Heart left ventricle (tissue), 16 donors: ENCODE measurements around the gene PCMT1. TPM values are rescaled to one million over a fixed set of nuclear protein-coding genes. Genes with fewer than 3 reads are reported as not detected.
"Not testable (repeated sequence)": the region's sequence is repeated elsewhere in the genome, so short reads cannot be mapped to it uniquely, and the experiment has no call there.

Experiments used
- ATAC-seq, 4 donors: fragments of 200-7000 bp; cut with Tn5 transposase; one replicate each; pipeline ENCODE4 v1.9.1; 2020 to 2022; ENCODE audit warnings: moderate library complexity in 4 of 4, mild to moderate bottlenecking in 3 of 4, moderate number of reproducible peaks in 1 of 4
- DNase-seq, 5 donors: peaks; one replicate each; pipeline ENCODE4 v3.0.0-alpha.2; 2020
- H3K27ac ChIP-seq, 12 donors: fragments of 200-600 bp; sonication (generic) in 4 of 12; one replicate each; pipeline versions ENCODE4 v1.5.0 to v1.8.0; 2016 to 2022; ENCODE audit warnings: mild to moderate bottlenecking in 2 of 12
- H3K27me3 ChIP-seq, 9 donors: fragments of 200-600 bp; sonication (generic) in 2 of 9; one replicate each; pipeline versions ENCODE4 v1.5.1 to v1.8.0; 2016 to 2022; ENCODE audit warnings: mild to moderate bottlenecking in 3 of 9
- H3K36me3 ChIP-seq, 9 donors: fragments of 200-600 bp; sonication (generic) in 2 of 9; one replicate each; pipeline versions ENCODE4 v1.5.0 to v1.8.0; 2018 to 2022; ENCODE audit warnings: mild to moderate bottlenecking in 2 of 9
- H3K4me1 ChIP-seq, 12 donors: fragments of 200-600 bp; sonication (generic) in 4 of 12; one replicate each; pipeline versions ENCODE4 v1.5.0 to v1.8.0; 2016 to 2022; ENCODE audit warnings: mild to moderate bottlenecking in 3 of 12
- H3K4me3 ChIP-seq, 12 donors: fragments of 200-600 bp; sonication (generic) in 4 of 12; one replicate each; pipeline versions ENCODE4 v1.5.0 to v1.8.0; 2017 to 2022; ENCODE audit warnings: mild to moderate bottlenecking in 9 of 12, moderate library complexity in 4 of 12
- H3K9me3 ChIP-seq, 12 donors: fragments of 200-600 bp; sonication (generic) in 4 of 12; one replicate each; pipeline versions ENCODE4 v1.5.0 to v1.8.0; 2016 to 2022; ENCODE audit warnings: mild to moderate bottlenecking in 1 of 12
- POLR2A ChIP-seq, 2 donors: fragments of 450-650 bp; IDR thresholded peaks; one replicate each; pipeline ENCODE4 v1.6.1; 2017; ENCODE audit warnings: antibody characterized with exemption in 2 of 2, mild to moderate bottlenecking in 2 of 2, moderate library complexity in 2 of 2
- WGBS, 4 donors: extraction: QIAGEN DNeasy Blood & Tissue Kit in 2 of 4; methylation state at CpG; one replicate each; pipeline versions ENCODE4 v1.1.5 to v1.1.7; 2013 to 2018; 5-methylcytosine and 5-hydroxymethylcytosine counted together
- intact Hi-C, 10 donors: fragments of 100-400 bp; cut with DNase I; formaldehyde crosslinking; loops; one replicate each; pipeline versions ENCODE4 v1.11.1 to v1.14.2; 2022
- polyA plus RNA-seq, 2 donors: library from polyadenylated mRNA; stranded (reverse); fragments of 200-250 nt; gene quantifications; one replicate each; pipeline ENCODE4 v1.2.3, GENCODE V29; 2013
- total RNA-seq, 9 donors: library from RNA; depleted of rRNA in 2 of 9; stranded (reverse); fragments of >200 nt in 2 of 9; fragmentation: NEBNext Ultra II Directional in 3 of 9; extraction: Animal tissue kit (Norgen Biotek cat#: 25700) in 3 of 9; gene quantifications; one replicate each; pipeline versions ENCODE4 v1.1.0 to v1.2.4, GENCODE V29; 2016 to 2023
- TF ChIP-seq, protein P1 (sequence below), 12 donors: fragments of 200-600 bp; sonication (generic) in 4 of 12; IDR thresholded peaks; one replicate each; pipeline versions ENCODE4 v1.5.0 to v1.8.0; 2018 to 2022; ENCODE audit warnings: antibody characterized with exemption in 12 of 12, mild to moderate bottlenecking in 5 of 12
- donor health status: ischemic (EF 13 %, LVEDD 7.1; RV severe dilation, severe dysfunction).
- donor health status: healthy with polysubstance abuse.
- donor health status: DM: no; HTN: yes; CAD: no.
- donor health status: DM: no; HTN: no; CAD: no.
- donor health status: ischemic (EF 25% LVEDD 6.9; RV normal size, moderate dysfunction).
- donor health status: ischemic (EF 25% LVEDD 5.7; RV mildly dilated, moderate dysfunction).
- donor health status: healthy.
- donor health status: DM: yes; HTN: yes; CAD: no.
- donor health status: ischemic (EF 35%, LVEDD 5.7; RV mildly dilated, moderate dysfunction).
- donor health status: nonischemic (EF 11% LVEDD 7.7; RV severe dilation, severe dysfunction).
- donor health status: DM: yes; HTN: yes; CAD: no.
- donor health status: PGD.
- donor health status: ischemic (EF 29% LVEDD 5.4; RV normal size, mild dysfunction).
- donor health status: nonischemic (EF 23%, LVEDD 6.1; RV moderate dilation, normal function).

The PCMT1 gene
- total and polyA plus RNA-seq, 11 donors = 72.2 to 243 (median 164) TPM

DNA sequence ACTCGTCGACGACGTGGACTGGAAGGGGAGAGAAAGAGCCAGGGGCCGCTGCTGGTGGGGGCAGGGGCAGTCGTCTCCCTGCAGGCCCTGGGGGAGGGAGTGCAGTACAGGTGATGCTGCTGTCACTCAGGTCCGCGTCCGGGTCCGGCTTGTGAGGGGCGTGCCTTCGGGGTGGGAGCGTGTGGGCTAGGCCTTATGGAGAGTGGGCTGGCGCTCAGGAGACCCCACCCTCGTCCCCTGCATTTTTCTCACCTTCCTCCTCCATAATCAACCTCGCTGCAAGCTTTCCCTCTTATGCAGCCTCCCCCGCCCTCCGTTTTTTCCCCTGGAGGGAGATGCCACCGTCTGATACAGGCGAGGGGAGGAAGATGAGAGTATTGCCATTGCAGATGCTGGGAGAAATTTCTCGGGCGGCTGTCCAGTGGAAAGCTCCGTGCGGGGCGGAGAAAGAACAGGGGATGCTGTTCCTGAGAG is 632 bp downstream of the PCMT1 start:
- intact Hi-C loops = no loop called here
- H3K4me1 ChIP-seq = peaks cover 0 to 63% (median 35%) of the 10 kb centered on the region in 12 donors
- no peaks in the 10 kb centered on the region for H3K9me3 ChIP-seq
- H3K27me3 ChIP-seq = no peaks in the 10 kb centered on the region
- peak overlapping the region; percentile 65 to 100 (median 89) for H3K4me3 ChIP-seq
- TF ChIP-seq, protein P1, sequence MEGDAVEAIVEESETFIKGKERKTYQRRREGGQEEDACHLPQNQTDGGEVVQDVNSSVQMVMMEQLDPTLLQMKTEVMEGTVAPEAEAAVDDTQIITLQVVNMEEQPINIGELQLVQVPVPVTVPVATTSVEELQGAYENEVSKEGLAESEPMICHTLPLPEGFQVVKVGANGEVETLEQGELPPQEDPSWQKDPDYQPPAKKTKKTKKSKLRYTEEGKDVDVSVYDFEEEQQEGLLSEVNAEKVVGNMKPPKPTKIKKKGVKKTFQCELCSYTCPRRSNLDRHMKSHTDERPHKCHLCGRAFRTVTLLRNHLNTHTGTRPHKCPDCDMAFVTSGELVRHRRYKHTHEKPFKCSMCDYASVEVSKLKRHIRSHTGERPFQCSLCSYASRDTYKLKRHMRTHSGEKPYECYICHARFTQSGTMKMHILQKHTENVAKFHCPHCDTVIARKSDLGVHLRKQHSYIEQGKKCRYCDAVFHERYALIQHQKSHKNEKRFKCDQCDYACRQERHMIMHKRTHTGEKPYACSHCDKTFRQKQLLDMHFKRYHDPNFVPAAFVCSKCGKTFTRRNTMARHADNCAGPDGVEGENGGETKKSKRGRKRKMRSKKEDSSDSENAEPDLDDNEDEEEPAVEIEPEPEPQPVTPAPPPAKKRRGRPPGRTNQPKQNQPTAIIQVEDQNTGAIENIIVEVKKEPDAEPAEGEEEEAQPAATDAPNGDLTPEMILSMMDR (IDR thresholded peaks at IDR 0.05) = no peak
- TF ChIP-seq POLR2A (IDR thresholded peaks at IDR 0.05) = no peak
- ATAC-seq = peak in 3 of 4 donors; percentile 0 to 43 (median 36)
- WGBS, 4 donors = 0 to 1% (median 1%) methylated on average over 13 to 25 of the region's 25 CpGs
- H3K36me3 ChIP-seq = no peaks in the 10 kb centered on the region
- DNase-seq = peak; percentile 45 to 78 (median 55)
- H3K27ac ChIP-seq = peak overlapping the region; percentile 49 to 96 (median 90)

DNA sequence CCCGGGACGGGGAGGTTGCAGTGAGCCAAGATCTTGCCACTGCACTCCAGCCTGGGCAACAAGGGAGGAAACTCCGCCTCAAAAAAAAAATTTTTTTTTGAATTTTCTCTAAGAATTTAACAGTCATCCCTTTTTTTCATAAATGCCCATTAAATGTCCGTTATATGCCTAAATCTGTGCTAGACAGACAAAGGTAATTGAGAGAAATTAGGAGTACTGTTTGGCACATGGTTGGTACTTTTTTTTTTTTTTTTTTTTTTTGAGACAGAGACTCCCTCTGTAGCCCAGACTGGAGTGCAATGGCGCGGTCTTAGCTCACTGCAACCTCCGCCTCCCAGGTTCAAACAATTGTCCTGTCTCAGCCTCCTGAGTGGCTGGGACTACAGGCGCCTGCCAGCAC is 1.7 kb downstream of the PCMT1 start:
- H3K4me3 ChIP-seq = peak overlapping the region in 8 of 12 donors; percentile 66 to 100 (median 90)
- ATAC-seq (no peak), DNase-seq (no peak)
- no peaks in the 10 kb centered on the region for H3K27me3 ChIP-seq
- no peaks in the 10 kb centered on the region for H3K36me3 ChIP-seq
- H3K9me3 ChIP-seq = no peaks in the 10 kb centered on the region
- peaks cover 0 to 64% (median 38%) of the 10 kb centered on the region in 12 donors for H3K4me1 ChIP-seq
- 77 to 96% (median 80%) methylated on average over 8 of the region's 8 CpGs for WGBS, 4 donors
- intact Hi-C loops = no loop called here
- H3K27ac ChIP-seq = peak overlapping the region in 1 of 12 donors; percentile 93
- no peak for TF ChIP-seq POLR2A (IDR thresholded peaks at IDR 0.05)
- TF ChIP-seq, protein P1 (IDR thresholded peaks at IDR 0.05) = no peak

DNA sequence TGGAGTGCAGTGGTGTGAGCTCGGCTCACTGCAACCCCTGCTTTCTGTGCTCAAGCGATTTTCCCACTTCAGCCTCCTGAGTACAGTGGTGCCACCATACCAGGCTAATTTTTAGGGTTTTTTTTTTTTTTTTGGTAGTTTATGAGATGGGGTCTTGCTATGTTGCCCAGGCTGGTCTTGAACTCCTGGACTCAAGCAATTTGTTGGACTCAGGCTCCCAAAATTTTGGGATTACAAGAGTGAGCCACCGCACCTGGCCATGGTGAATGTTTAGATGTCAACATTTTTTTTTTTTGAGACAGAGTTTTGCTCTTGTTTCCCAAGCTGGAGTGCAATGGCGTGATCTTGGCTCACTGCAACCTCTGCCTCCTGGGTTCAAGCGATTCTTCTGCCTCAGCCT is 2.4 kb downstream of the PCMT1 start:
- H3K36me3 ChIP-seq, H3K4me3 ChIP-seq, H3K9me3 ChIP-seq, intact Hi-C loops, ATAC-seq, H3K27me3 ChIP-seq, DNase-seq: not testable (repeated sequence)
- H3K27ac ChIP-seq = peak overlapping the region in 1 of 12 donors; percentile 35
- peaks cover 0 to 58% (median 35%) of the 10 kb centered on the region in 12 donors for H3K4me1 ChIP-seq
- WGBS, 4 donors = 92 to 97% (median 94%) methylated on average over 5 of the region's 5 CpGs

DNA sequence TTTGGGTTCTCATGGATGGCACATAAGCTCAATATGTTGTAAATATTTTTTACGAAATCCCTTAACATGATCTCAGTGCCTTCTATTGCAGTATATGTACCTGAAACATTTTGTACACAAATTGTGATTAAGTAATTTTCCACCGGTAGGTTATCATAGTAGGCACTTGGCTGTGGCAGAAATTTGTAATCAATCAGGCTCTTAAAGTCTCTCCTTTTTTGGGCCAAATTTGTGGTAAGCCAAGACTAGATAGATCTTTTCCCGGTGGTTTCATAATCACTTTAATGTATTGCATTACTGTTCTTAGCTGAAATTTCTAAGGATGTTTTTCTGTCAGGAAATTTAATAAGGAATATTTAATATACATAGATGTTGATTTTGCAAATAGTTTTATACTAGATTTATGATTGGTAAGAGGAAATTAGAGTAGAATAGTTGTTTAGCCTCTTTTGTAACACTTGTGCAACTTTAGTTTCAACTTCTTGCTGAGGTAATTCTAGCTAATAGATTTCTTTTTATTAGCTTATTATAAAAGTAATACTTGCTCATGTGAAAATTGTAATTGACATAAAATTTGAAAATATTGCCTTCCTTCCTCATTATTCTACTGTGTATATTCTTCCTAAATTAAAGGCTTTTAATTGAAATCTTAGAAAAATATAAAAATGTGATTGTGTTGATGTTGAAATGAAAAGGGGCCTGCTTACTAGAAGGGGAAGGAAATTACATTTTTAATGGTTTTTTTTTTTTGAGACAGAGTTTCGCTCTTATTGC is 3.2 kb downstream of the PCMT1 start:
- TF ChIP-seq, protein P1 (IDR thresholded peaks at IDR 0.05) = no peak
- TF ChIP-seq POLR2A (IDR thresholded peaks at IDR 0.05) = no peak
- no peaks in the 10 kb centered on the region for H3K9me3 ChIP-seq
- 88 to 92% (median 89%) methylated on average over 4 of the region's 4 CpGs for WGBS, 4 donors
- peak overlapping the region in 1 of 12 donors; percentile 35 for H3K27ac ChIP-seq
- H3K4me3 ChIP-seq = no peak overlapping the region
- H3K36me3 ChIP-seq = no peaks in the 10 kb centered on the region
- ATAC-seq (no peak), DNase-seq (no peak)
- H3K4me1 ChIP-seq = peaks cover 0 to 59% (median 36%) of the 10 kb centered on the region in 12 donors
- intact Hi-C loops = no loop called here
- no peaks in the 10 kb centered on the region for H3K27me3 ChIP-seq

DNA sequence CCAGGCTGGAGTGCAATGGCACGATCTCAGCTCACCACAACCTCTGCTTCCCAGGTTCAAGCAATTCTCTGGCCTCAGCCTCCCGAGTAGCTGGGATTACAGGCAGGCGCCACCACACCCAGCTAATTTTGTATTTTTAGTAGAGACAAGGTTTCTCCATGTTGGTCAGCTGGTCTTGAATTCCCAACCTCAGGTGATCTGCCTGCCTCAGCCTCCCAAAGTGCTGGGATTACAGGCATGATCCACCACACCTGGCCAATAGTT is 3.8 kb downstream of the PCMT1 start:
- DNase-seq, H3K36me3 ChIP-seq, H3K9me3 ChIP-seq, ATAC-seq, intact Hi-C loops, H3K4me3 ChIP-seq, H3K27me3 ChIP-seq: not testable (repeated sequence)
- H3K27ac ChIP-seq = peak overlapping the region in 1 of 12 donors; percentile 35
- peaks cover 0 to 59% (median 36%) of the 10 kb centered on the region in 12 donors for H3K4me1 ChIP-seq
- 87 to 98% (median 94%) methylated on average over 3 of the region's 3 CpGs for WGBS, 4 donors
